Stimulated activated CD4-positive, alpha-beta T cell treated with anti-CD3 and anti-CD28 coated beads, Interleukin-1b, Interleukin-23, amount 100 ng/mL, for 1 hour (primary cell): ENCODE results near the gene ACP1.
"Not testable (repeated sequence)": the region's sequence is repeated elsewhere in the genome, so short reads cannot be mapped to it uniquely, and the experiment has no call there.

ENCODE experiments used
- DNase-seq, 2 donors: peaks; one replicate each; pipeline ENCODE4 v3.0.0-alpha.2; 2020; ENCODE audit warnings: low read depth in 2 of 2

ACP1 gene

GRCh38 chr2:310994-311393 lies 46.2 kb downstream of the ACP1 start:
- DNase-seq = no peak

- DNase-seq = no peak
These were observed 49.2 kb downstream of the ACP1 start for GRCh38 chr2:313991-314390.

DNA sequence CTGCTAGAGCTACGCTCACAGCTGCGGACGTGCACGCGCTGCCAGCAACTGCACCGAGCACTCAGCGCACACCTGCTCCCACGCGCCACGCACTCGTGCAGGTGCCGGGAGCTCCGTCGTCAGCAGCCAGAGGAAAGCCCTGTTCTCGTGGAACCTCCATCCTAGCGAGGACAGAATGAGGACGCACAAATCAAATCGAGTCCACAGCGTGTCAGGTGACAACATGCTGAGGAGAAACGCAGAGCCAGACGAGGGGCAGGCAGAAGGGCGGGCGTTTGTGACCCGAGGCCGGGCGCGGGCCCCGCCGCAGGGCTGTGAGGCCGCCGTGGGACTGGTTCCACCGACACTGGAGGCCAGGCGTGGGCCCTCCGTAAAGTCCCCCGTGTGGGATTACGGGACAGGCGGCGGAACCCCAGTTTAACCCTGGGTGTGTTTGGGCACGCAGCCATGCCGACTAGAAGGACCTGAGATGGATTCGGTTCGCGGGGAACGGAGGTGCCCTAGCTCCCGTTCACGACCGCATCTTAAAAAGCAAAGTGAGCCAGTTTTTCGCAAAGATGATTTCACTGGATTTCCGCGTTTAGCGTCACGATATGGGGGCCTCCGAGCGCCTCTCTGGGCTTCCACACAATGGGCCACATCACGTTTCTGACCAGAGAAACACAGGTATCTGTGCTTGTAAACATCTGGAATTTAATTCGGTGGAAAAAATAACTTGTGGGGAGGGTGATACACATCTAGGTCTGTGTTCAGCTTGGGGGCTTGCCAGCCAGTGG lies 50.0 kb downstream of the ACP1 start:
- no peak for DNase-seq

DNA sequence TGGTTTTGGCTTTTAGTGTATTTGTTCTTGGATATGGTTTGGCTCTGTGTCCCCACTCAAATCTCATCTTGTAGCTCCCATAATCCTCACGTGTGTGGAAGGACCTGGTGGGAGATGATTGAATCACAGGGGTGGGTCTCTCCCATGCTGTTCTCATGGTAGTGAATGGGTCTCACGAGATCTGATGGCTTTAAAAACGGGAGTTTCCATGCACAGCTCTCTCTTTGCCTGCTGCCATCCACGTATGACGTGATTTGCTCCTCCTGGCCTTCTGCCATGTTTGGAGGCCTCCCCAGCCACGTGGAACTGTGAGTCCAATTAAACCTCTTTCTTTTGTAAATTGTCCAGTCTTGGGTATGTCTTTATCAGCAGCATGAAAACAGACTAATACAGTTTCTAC lies 51.2 kb downstream of the ACP1 start:
- DNase-seq = not testable (repeated sequence)

DNA sequence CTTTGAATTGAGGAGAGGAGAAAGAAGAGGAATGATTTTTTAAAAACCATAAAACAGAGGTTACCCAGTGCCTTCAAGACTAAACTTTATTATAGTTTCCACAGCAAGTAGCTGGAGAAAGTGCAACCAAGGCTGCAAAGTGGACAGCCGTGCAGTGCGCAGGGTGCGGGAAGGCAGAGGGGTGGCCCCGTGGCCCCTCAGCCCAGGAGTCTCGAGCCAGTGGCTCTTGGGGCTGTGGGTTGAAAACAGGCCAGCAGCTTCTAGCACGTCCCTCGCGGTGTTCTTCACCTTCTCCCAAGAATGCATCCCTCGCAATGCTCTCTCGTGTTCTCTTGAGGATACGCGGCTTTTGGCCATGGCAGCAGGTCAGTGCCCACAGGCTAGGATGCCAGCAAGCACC lies 51.6 kb downstream of the ACP1 start:
- no peak for DNase-seq

- DNase-seq = no peak
These were observed 53.0 kb downstream of the ACP1 start for GRCh38 chr2:317501-318424.

DNA sequence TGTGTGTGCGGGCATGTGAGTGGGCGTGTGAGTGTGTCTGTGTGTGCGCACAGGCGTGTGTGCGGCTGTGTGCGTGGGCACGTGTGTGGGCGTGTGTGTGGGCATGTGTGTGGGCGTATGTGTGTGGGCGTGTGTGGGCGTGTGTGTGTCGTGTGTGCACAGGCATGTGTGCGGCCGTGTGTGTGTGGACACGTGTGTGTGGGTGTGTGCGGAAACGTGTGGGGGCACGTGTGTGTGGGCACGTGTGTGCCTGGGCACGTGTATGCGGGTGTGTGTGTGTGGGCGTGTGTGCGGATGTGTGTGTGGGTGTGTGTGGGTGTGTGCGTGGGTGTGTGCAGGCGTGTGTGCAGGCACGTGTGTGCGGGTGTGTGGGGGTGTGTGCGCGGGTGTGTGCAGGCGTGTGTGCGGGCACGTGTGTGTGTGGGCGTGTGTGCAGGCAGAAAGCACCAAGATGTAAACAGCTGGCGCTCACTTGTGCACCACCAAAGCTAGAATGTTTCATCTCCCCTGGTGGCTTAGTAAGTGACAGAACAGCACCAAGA lies 54.4 kb downstream of the ACP1 start:
- no peak for DNase-seq

GRCh38 chr2:320561-320960 lies 55.8 kb downstream of the ACP1 start:
- DNase-seq = no peak

- DNase-seq = no peak
These were observed 57.6 kb downstream of the ACP1 start for GRCh38 chr2:322326-322725.

DNA sequence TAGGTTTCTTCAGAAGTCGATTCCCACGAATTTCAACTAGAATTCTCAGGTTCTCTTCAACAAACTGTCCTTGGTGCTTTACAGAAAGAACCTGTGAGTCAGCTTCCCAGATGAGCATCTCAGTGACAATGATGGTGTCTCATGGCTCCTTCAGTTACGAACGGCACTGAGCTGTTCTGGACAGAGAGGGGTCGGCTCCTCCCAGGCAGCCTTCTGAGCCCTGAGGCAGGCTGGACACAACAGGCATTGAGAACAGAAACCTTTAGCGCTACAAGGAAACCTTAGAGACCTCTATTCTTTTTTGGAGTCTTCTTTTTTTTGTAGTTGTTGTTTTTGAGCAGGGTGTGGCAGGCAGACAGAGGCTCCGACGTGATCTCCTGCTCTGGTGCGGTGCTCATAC lies 58.3 kb downstream of the ACP1 start:
- DNase-seq = no peak
